WTC11 (cell line): ENCODE results near the gene CCDC150. TPM values are rescaled to one million over a fixed set of nuclear protein-coding genes. Genes with fewer than 3 reads are reported as not detected.

Experiments used
- ATAC-seq: fragments of 200-7000 bp; cut with Tn5 transposase; 2 replicates; pipeline ENCODE4 v1.10.0; 2021; ENCODE audit warnings: mild to moderate bottlenecking, moderate library complexity
- CTCF ChIA-PET: fragments of 300-600 bp; sonication (Branson Sonifier 250); formaldehyde crosslinking; loops from one replicate; lab custom pipeline; 2021; ENCODE audit warnings: antibody characterized with exemption; lab: Charles Lee
- POLR2A ChIA-PET: fragments of 350-600 bp; sonication (Branson Sonifier 250); formaldehyde crosslinking; loops from one replicate; lab custom pipeline; 2021; ENCODE audit warnings: antibody characterized with exemption; lab: Charles Lee
- DNase-seq: peaks from one replicate; pipeline ENCODE4 v3.0.0; 2021; ENCODE audit warnings: low spot score
- H3K27ac Mint-ChIP-seq: 2 replicates; pipeline ENCODE4 v1.8.0; 2021; ENCODE audit warnings: mixed read lengths
- H3K27me3 Mint-ChIP-seq: 2 replicates; pipeline ENCODE4 v1.8.0; 2021; ENCODE audit warnings: low read depth, mild to moderate bottlenecking, moderate library complexity, mixed read lengths
- H3K36me3 Mint-ChIP-seq: 2 replicates; pipeline ENCODE4 v1.8.0; 2021; ENCODE audit warnings: mixed read lengths
- H3K4me1 Mint-ChIP-seq: 2 replicates; pipeline ENCODE4 v1.8.0; 2022; ENCODE audit warnings: mixed read lengths
- H3K4me3 Mint-ChIP-seq: 2 replicates; pipeline ENCODE4 v1.8.0; 2021; ENCODE audit warnings: mild to moderate bottlenecking, moderate library complexity, mixed read lengths
- H3K9me3 Mint-ChIP-seq: 2 replicates; pipeline ENCODE4 v1.8.0; 2021; ENCODE audit warnings: mixed read lengths
- ATF6 ChIP-seq: sonication (generic); formaldehyde crosslinking; IDR thresholded peaks from 2 replicates; pipeline ENCODE4 v1.8.1; 2023; ENCODE audit warnings: mild to moderate bottlenecking, missing genetic modification reagents
- CTCF ChIP-seq: fragments of 200-600 bp; IDR thresholded peaks from 2 replicates; pipeline ENCODE4 v1.8.0; 2022; ENCODE audit warnings: antibody characterized with exemption
- E2F5 ChIP-seq: sonication (generic); formaldehyde crosslinking; IDR thresholded peaks from 2 replicates; pipeline ENCODE4 v1.8.1; 2022; ENCODE audit warnings: mild to moderate bottlenecking, moderate library complexity, missing genetic modification reagents
- ELF4 ChIP-seq: sonication (generic); formaldehyde crosslinking; IDR thresholded peaks from 2 replicates; pipeline ENCODE4 v1.8.1; 2022; ENCODE audit warnings: low read depth, mild to moderate bottlenecking, moderate library complexity, missing genetic modification reagents
- ETV6 ChIP-seq: sonication (generic); formaldehyde crosslinking; IDR thresholded peaks from 2 replicates; pipeline ENCODE4 v1.8.1; 2022; ENCODE audit warnings: mild to moderate bottlenecking, missing genetic modification reagents
- FOXJ3 ChIP-seq: sonication (generic); formaldehyde crosslinking; IDR thresholded peaks from 2 replicates; pipeline ENCODE4 v1.9.0; 2021; ENCODE audit warnings: missing genetic modification reagents, mild to moderate bottlenecking, borderline replicate concordance
- HMGXB4 ChIP-seq: sonication (generic); formaldehyde crosslinking; IDR thresholded peaks from 2 replicates; pipeline ENCODE4 v1.8.1; 2023; ENCODE audit warnings: mild to moderate bottlenecking, moderate library complexity, missing genetic modification reagents
- IRF1 ChIP-seq: sonication (generic); formaldehyde crosslinking; IDR thresholded peaks from 2 replicates; pipeline ENCODE4 v1.8.0; 2023; ENCODE audit warnings: missing genetic modification reagents
- MXD4 ChIP-seq: fragments of 250-450 bp; sonication (Bioruptor Pico); IDR thresholded peaks from 2 replicates; pipeline ENCODE4 v1.8.0; 2021; ENCODE audit warnings: mild to moderate bottlenecking, moderate library complexity, borderline replicate concordance
- OVOL2 ChIP-seq: fragments of 250-450 bp; sonication (Bioruptor Pico); IDR thresholded peaks from 2 replicates; pipeline ENCODE4 v1.9.0; 2021; ENCODE audit warnings: mild to moderate bottlenecking, borderline replicate concordance
- PRDM15 ChIP-seq: sonication (generic); formaldehyde crosslinking; IDR thresholded peaks from 2 replicates; pipeline ENCODE4 v1.8.0; 2022; ENCODE audit warnings: missing genetic modification reagents
- PREB ChIP-seq: sonication (generic); formaldehyde crosslinking; IDR thresholded peaks from 2 replicates; pipeline ENCODE4 v1.8.1; 2022; ENCODE audit warnings: mild to moderate bottlenecking, missing genetic modification reagents, moderate library complexity, borderline replicate concordance
- PRRX2 ChIP-seq: fragments of 250-450 bp; sonication (Bioruptor Pico); IDR thresholded peaks from 2 replicates; pipeline ENCODE4 v1.8.0; 2021; ENCODE audit warnings: mild to moderate bottlenecking
- SP1 ChIP-seq: sonication (generic); formaldehyde crosslinking; conservative IDR thresholded peaks from 2 replicates; pipeline ENCODE4 v1.8.1; 2022; ENCODE audit warnings: missing genetic modification reagents
- STAT6 ChIP-seq: sonication (generic); formaldehyde crosslinking; conservative IDR thresholded peaks from 2 replicates; pipeline ENCODE4 v1.8.1; 2023; ENCODE audit warnings: mild to moderate bottlenecking, low read depth, missing genetic modification reagents, moderate library complexity
- TEAD4 ChIP-seq: sonication (generic); formaldehyde crosslinking; IDR thresholded peaks from 2 replicates; pipeline ENCODE4 v1.8.0; 2022; ENCODE audit warnings: mild to moderate bottlenecking, missing genetic modification reagents
- ZNF219 ChIP-seq: sonication (generic); formaldehyde crosslinking; IDR thresholded peaks from 2 replicates; pipeline ENCODE4 v1.8.0; 2023; ENCODE audit warnings: missing genetic modification reagents, mild to moderate bottlenecking, borderline replicate concordance
- ZNF512 ChIP-seq: sonication (generic); formaldehyde crosslinking; IDR thresholded peaks from 2 replicates; pipeline ENCODE4 v1.8.1; 2022; ENCODE audit warnings: missing genetic modification reagents, borderline replicate concordance
- total RNA-seq: library from RNA; stranded (reverse); gene quantifications from 3 replicates; pipeline ENCODE4 v1.2.3, GENCODE V29; 2021

The CCDC150 gene
- total RNA-seq, 1 experiment from 2014 or later: 43.0 TPM

GRCh38 chr2:196617430-196617829 lies 22.1 kb upstream of the CCDC150 start:
- POLR2A ChIA-PET: no interaction called here
- no peak for DNase-seq
- H3K27ac Mint-ChIP-seq: no peak overlapping the region
- no peak for TF ChIP-seq ATF6 (CRISPR knock-in tag)
- no peak for TF ChIP-seq CTCF
- no peak for TF ChIP-seq PRRX2
- no peak for TF ChIP-seq FOXJ3
- TF ChIP-seq HMGXB4 (CRISPR knock-in tag): no peak
- TF ChIP-seq TEAD4 (CRISPR knock-in tag): no peak
- no peak for TF ChIP-seq PREB (CRISPR knock-in tag)
- no peak for TF ChIP-seq STAT6 (CRISPR knock-in tag)
- TF ChIP-seq IRF1: no peak
- TF ChIP-seq ZNF219 (CRISPR knock-in tag): no peak
- no peak for TF ChIP-seq E2F5 (CRISPR knock-in tag)
- TF ChIP-seq ETV6: no peak
- TF ChIP-seq OVOL2: no peak
- TF ChIP-seq ZNF512: no peak
- TF ChIP-seq ELF4 (CRISPR knock-in tag): no peak
- TF ChIP-seq PRDM15: no peak
- no peak for TF ChIP-seq SP1 (CRISPR knock-in tag)
- no peak for TF ChIP-seq MXD4

More at GRCh38 chr2:196617430-196617829, 22.1 kb upstream of the CCDC150 start:
- Mint-ChIP-seq H3K9me3 (no peaks in the 10 kb centered on the region), H3K27me3 (no peaks in the 10 kb centered on the region), H3K4me3 (no peak overlapping the region), H3K4me1 (no peaks in the 10 kb centered on the region), H3K36me3 (no peaks in the 10 kb centered on the region)
- ATAC-seq: no peak
- CTCF ChIA-PET: no interaction called here
